ENCODE measurements around the gene EPB41L4A.

GRCh38 chr5:112283943-112284929 lies 134.8 kb downstream of the EPB41L4A start:
- TF ChIP-seq EP300 (conservative IDR thresholded peaks at IDR 0.05; ENCODE audit: poor library complexity, severe bottlenecking) (peak; percentile 55), CTCF (IDR thresholded peaks at IDR 0.05; ENCODE audit: poor library complexity, severe bottlenecking) (no peak), MXI1 (conservative IDR thresholded peaks at IDR 0.05; ENCODE audit: poor library complexity, severe bottlenecking) (no peak), POLR2AphosphoS5 (IDR thresholded peaks at IDR 0.05) (no peak), REST (IDR thresholded peaks at IDR 0.05; ENCODE audit: borderline replicate concordance) (no peak), TAF1 (IDR thresholded peaks at IDR 0.05; ENCODE audit: low read depth) (no peak)

Data from neural cell (in vitro differentiated cells).